ENCODE results near the gene TNNI3K.

- no peak for TF ChIP-seq POLR2A (IDR thresholded peaks at IDR 0.05; ENCODE audit: low read depth, low read length)
- no peak for TF ChIP-seq POLR2AphosphoS5 (IDR thresholded peaks at IDR 0.05; ENCODE audit: low read depth, low read length)
- TF ChIP-seq TAF1 (IDR thresholded peaks at IDR 0.05; ENCODE audit: borderline replicate concordance, low read depth, low read length), result no peak
Observed at GRCh38 chr1:74517599-74518051, 282.4 kb downstream of the TNNI3K start.
